Activated CD8-positive, alpha-beta memory T cell treated with anti-CD3 and anti-CD28 coated beads, Interleukin-2, amount 10 ng/mL, durations not matched to agents 7 days and 5 days (primary cell): ENCODE data around the gene ESR2. TPM values are rescaled to one million over a fixed set of nuclear protein-coding genes. Genes with fewer than 3 reads are reported as not detected.

Experiments used
- ATAC-seq: fragments of 150-1000 bp; cut with Tn5 transposase; one replicate; pipeline ENCODE4 v1.10.0; 2021; ENCODE audit warnings: moderate library complexity
- CTCF ChIA-PET: fragments of 350-600 bp; sonication (Branson Sonifier 250); formaldehyde crosslinking; loops from one replicate; lab custom pipeline; 2021; ENCODE audit warnings: antibody characterized with exemption; lab: Charles Lee
- DNase-seq: peaks from one replicate; pipeline ENCODE4 v3.0.0-alpha.2; 2020
- H3K27ac Mint-ChIP-seq: one replicate; pipeline ENCODE4 v1.8.0; 2021; ENCODE audit warnings: mild to moderate bottlenecking, mixed read lengths
- H3K27me3 Mint-ChIP-seq: one replicate; pipeline ENCODE4 v1.8.0; 2021; ENCODE audit warnings: mixed read lengths
- H3K36me3 Mint-ChIP-seq: one replicate; pipeline ENCODE4 v1.8.0; 2021; ENCODE audit warnings: mild to moderate bottlenecking, mixed read lengths
- H3K4me1 Mint-ChIP-seq: one replicate; pipeline ENCODE4 v1.8.0; 2021; ENCODE audit warnings: mixed read lengths
- H3K4me3 Mint-ChIP-seq: one replicate; pipeline ENCODE4 v1.8.0; 2021; ENCODE audit warnings: mild to moderate bottlenecking, moderate library complexity, mixed read lengths
- H3K9me3 Mint-ChIP-seq: one replicate; pipeline ENCODE4 v1.8.0; 2022; ENCODE audit warnings: low read depth, mixed read lengths
- total RNA-seq, 2 experiments: library from RNA; stranded (reverse); gene quantifications; one replicate each; pipeline ENCODE4 v1.2.3, GENCODE V29; 2021

The ESR2 gene
- total RNA-seq, 2 experiments from 2014 or later = 0.15 to 0.49 TPM

DNA sequence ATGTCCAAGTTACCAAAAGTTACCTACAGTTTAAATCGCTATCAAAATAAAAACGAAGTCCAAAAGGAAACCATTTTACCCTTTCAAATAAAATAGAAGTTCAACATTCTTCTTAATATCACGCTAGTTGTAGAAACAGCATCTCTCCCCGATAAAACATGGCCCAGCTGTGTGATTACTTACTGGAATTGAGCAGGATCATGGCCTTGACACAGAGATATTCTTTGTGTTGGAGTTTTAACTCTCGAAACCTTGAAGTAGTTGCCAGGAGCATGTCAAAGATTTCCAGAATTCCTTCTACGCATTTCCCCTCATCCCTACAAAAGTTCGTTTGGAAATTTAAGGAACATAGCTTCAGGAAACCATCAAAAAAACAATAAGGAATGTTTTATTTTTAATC is 44.8 kb downstream of the ESR2 start:
- ATAC-seq = no peak
- Mint-ChIP-seq H3K36me3 (no peaks in the 10 kb centered on the region), H3K27me3 (peaks cover 20% of the 10 kb centered on the region), H3K9me3 (no peaks in the 10 kb centered on the region), H3K27ac (no peak overlapping the region), H3K4me1 (no peaks in the 10 kb centered on the region), H3K4me3 (no peak overlapping the region)
- CTCF ChIA-PET = no interaction called here
- DNase-seq = no peak

DNA sequence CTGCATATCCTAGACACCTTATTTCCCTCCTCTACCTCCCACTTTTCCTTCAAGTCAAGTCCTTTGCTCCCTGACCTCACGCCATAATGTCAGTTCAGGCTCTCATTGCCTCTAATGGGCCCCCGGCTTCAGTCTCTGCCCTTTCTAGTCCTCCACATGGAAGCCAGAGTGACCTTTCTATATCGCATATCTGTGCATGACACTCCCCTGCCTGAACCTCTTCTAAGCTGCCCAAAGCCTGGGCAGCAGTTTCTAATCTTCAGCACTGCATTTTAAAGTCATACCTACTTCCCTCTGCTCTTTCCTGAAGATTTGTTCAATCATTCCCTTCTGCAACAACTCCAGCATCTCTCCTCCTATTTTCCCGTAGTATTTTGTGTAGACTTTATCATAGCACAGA is 45.5 kb downstream of the ESR2 start:
- H3K9me3 Mint-ChIP-seq = no peaks in the 10 kb centered on the region
- no peak overlapping the region for H3K4me3 Mint-ChIP-seq
- no peaks in the 10 kb centered on the region for H3K36me3 Mint-ChIP-seq
- no peak overlapping the region for H3K27ac Mint-ChIP-seq
- H3K4me1 Mint-ChIP-seq = no peaks in the 10 kb centered on the region
- DNase-seq (no peak), ATAC-seq (no peak)
- H3K27me3 Mint-ChIP-seq = peaks cover 20% of the 10 kb centered on the region
- CTCF ChIA-PET = no interaction called here

DNA sequence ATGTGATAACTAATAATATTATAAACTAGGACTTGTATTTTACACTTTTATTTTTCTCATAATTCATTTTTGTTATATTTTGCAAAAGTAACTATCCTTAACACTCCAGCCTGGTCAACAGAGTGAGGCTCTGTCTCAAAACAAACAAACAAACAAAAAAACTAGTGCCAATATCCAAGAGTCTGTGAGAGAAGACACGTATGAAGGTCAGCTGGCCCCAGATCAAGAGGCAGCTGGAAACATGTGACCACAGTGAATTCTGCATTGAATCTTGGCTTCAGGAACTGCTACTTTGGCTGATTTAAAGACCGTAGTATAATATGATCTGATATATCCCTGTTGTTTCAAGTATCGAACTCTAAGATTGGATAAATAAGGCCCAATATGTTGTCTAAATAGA is 47.0 kb downstream of the ESR2 start:
- CTCF ChIA-PET = interaction anchor here (0.6 kb wide), 1 partner anchor 166 kb away, joined by 3 read pairs; no protein-coding TSS in a partner anchor
- H3K27ac Mint-ChIP-seq = no peak overlapping the region
- no peaks in the 10 kb centered on the region for H3K36me3 Mint-ChIP-seq
- no peak overlapping the region for H3K4me3 Mint-ChIP-seq
- no peaks in the 10 kb centered on the region for H3K4me1 Mint-ChIP-seq
- no peak for DNase-seq
- ATAC-seq = no peak
- H3K27me3 Mint-ChIP-seq = peaks cover 26% of the 10 kb centered on the region
- no peaks in the 10 kb centered on the region for H3K9me3 Mint-ChIP-seq

DNA sequence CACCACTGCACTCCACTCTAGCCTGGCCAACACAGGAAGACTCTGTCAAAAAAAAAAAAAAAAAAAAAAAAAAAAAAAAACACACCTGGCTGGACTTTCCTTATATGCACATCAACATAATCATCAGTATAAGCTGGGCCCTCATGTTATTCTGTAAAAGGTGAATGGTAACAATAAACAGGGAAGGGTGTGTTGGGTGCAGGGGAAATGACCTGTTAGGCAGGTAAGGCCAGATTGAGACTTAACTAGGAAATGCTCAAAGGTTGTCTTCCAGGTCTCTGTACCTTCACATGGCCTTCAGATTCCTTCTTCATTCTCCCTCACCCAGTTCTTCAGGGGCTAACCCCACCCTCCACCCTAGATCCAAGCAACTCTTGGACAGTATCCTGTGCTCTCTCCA is 47.5 kb downstream of the ESR2 start:
- peaks cover 29% of the 10 kb centered on the region for H3K27me3 Mint-ChIP-seq
- H3K9me3 Mint-ChIP-seq = no peaks in the 10 kb centered on the region
- DNase-seq = no peak
- CTCF ChIA-PET = interaction anchor here (0.6 to 0.7 kb wide), 2 partner anchors 9 to 166 kb away, joined by 3 to 4 read pairs; no protein-coding TSS in a partner anchor
- no peak overlapping the region for H3K27ac Mint-ChIP-seq
- ATAC-seq = no peak
- H3K4me1 Mint-ChIP-seq = no peaks in the 10 kb centered on the region
- H3K4me3 Mint-ChIP-seq = no peak overlapping the region
- H3K36me3 Mint-ChIP-seq = no peaks in the 10 kb centered on the region

DNA sequence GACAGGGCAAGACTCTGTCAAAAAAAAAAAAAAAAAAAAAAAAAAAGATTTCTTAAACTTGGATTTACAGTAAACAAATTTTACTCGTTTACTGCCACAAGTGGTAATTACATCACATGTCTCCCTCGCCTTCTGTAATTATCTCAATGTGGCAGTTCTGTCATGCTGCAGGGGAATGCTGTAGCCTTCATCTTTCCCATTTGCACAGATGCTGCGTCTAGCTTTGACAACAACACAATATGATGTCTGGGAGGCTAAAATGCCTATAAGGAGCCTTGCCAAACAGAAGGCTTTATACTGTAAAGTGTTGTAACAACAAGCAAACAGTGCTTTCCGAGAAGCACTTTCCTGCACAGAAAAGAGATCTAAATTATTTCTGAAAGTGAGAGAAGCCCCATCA is 48.7 kb downstream of the ESR2 start:
- Mint-ChIP-seq H3K27ac (no peak overlapping the region), H3K4me1 (no peaks in the 10 kb centered on the region), H3K4me3 (no peak overlapping the region), H3K36me3 (no peaks in the 10 kb centered on the region), H3K9me3 (no peaks in the 10 kb centered on the region), H3K27me3 (peaks cover 30% of the 10 kb centered on the region)
- no peak for ATAC-seq
- no peak for DNase-seq
- CTCF ChIA-PET = no interaction called here

DNA sequence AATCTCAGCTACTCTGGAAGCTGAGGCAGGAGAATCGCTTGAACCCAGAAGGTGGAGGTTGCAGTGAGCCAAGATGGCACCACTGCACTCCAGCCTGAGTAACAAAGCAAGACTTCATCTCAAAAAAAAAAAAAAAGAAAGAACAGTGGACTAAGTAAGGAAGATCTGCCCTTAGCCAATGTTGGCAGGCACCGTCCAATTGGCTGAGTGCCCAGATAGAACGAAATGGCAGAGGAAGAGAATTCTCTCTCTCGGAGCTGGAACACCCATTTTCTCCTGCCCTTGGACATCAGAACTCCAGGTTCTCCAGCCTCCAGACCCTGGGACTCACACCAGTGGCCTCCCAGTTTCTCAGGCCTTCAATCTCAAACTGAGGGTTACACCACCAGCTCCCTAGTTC is 49.9 kb downstream of the ESR2 start:
- DNase-seq (no peak), ATAC-seq (no peak)
- H3K27ac Mint-ChIP-seq = no peak overlapping the region
- no peaks in the 10 kb centered on the region for H3K9me3 Mint-ChIP-seq
- H3K36me3 Mint-ChIP-seq = no peaks in the 10 kb centered on the region
- H3K27me3 Mint-ChIP-seq = peaks cover 28% of the 10 kb centered on the region
- CTCF ChIA-PET = interaction anchor here (0.7 kb wide), 1 partner anchor 412 kb away, joined by 3 read pairs; no protein-coding TSS in a partner anchor
- H3K4me3 Mint-ChIP-seq = no peak overlapping the region
- no peaks in the 10 kb centered on the region for H3K4me1 Mint-ChIP-seq

DNA sequence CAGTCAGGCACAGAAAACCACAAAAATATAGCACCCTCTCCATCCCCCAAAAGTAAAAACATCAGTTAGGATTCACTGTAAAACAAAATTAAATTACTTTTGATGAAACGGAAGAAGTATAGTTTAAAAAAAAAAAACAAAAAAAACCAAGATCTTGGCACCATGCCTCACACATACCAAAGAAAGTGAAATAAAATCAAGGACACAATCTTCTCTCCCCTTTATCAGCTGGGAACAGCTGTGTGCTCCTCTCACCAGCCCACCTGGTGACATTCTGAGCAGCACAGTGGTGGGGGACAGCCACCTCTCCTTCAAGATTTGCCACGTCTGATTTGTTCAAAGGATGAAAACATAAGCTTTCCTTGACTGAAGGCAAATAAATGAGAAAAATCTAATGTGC is 55.5 kb downstream of the ESR2 start:
- ATAC-seq = no peak
- no peaks in the 10 kb centered on the region for H3K9me3 Mint-ChIP-seq
- H3K27ac Mint-ChIP-seq = no peak overlapping the region
- H3K36me3 Mint-ChIP-seq = no peaks in the 10 kb centered on the region
- peaks cover 24% of the 10 kb centered on the region for H3K27me3 Mint-ChIP-seq
- DNase-seq = no peak
- no peak overlapping the region for H3K4me3 Mint-ChIP-seq
- H3K4me1 Mint-ChIP-seq = peaks cover 1% of the 10 kb centered on the region
- CTCF ChIA-PET = no interaction called here

DNA sequence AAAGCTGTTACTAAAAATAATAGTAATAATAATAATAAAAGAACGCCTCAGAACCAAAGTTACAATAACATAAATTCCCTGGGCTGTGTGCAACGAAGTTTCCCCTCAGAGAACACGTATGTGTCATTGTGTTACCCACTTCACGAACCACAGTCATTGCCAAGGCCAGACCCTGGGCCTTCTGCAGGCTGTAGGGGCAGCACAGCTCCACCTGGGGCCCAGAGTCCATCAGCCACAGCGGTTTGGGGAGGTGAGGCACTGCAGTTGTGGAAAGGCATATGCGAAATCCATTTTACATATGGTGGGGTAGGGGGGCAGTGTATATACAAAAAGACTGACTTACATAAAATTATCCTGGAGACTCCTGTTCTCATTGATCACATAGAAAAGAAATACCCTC is 56.1 kb downstream of the ESR2 start:
- DNase-seq (no peak), ATAC-seq (no peak)
- H3K4me3 Mint-ChIP-seq = no peak overlapping the region
- H3K27ac Mint-ChIP-seq = no peak overlapping the region
- no peaks in the 10 kb centered on the region for H3K9me3 Mint-ChIP-seq
- CTCF ChIA-PET = no interaction called here
- H3K4me1 Mint-ChIP-seq = peaks cover 5% of the 10 kb centered on the region
- peaks cover 23% of the 10 kb centered on the region for H3K27me3 Mint-ChIP-seq
- no peaks in the 10 kb centered on the region for H3K36me3 Mint-ChIP-seq

DNA sequence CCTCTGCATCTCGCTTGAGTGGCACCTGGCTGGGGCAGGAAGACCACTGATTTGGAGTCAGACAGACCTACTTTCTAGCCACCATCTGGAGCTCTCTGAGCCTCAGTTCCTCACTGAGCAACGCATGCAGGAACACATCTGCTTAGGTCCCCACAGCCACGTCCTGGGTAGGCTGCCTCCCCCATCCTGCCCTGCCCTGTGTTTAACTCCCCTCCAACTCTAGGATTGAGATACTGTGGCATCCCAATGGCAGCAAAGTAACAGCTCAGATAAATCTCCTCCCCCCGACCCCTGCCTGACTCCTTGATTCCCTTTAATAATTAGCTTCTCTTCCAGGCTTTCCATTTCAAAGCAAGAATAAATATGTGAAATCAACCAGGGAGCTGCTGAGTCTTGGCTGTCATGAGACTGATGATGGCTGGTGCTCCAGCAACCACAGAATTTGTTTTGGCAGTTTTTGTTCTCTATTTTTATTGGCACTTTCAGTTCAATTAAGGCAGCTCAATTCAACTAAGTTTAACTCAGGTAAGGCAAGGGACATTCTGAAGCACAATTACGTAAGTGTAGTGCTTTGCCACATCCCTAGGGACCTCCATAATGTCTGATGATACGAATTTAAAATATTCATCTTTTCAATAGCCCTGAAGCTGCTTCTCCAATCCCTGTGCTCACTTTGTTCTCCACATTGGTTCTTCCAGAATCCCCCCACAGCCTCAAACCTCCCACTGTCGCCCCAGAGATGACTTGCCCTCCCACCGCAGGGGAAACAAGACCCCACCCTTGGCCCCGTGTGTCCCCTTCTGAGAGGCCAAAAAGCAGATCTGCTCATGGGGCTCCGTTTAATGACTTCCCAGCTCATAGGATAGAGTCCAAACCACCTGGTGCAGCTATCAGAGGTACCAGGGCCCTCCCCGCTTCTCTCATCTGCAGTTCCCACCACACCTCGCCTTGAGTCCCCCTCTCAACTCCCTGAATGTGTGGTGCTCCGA is 58.2 kb downstream of the ESR2 start:
- no peak overlapping the region for H3K4me3 Mint-ChIP-seq
- ATAC-seq (no peak), DNase-seq (no peak)
- H3K4me1 Mint-ChIP-seq = peaks cover 15% of the 10 kb centered on the region
- peaks cover 1% of the 10 kb centered on the region for H3K36me3 Mint-ChIP-seq
- peaks cover 8% of the 10 kb centered on the region for H3K27me3 Mint-ChIP-seq
- CTCF ChIA-PET = interaction anchor here (0.6 kb wide), 1 partner anchor 461 kb away, joined by 3 read pairs; no protein-coding TSS in a partner anchor
- no peak overlapping the region for H3K27ac Mint-ChIP-seq
- H3K9me3 Mint-ChIP-seq = no peaks in the 10 kb centered on the region

DNA sequence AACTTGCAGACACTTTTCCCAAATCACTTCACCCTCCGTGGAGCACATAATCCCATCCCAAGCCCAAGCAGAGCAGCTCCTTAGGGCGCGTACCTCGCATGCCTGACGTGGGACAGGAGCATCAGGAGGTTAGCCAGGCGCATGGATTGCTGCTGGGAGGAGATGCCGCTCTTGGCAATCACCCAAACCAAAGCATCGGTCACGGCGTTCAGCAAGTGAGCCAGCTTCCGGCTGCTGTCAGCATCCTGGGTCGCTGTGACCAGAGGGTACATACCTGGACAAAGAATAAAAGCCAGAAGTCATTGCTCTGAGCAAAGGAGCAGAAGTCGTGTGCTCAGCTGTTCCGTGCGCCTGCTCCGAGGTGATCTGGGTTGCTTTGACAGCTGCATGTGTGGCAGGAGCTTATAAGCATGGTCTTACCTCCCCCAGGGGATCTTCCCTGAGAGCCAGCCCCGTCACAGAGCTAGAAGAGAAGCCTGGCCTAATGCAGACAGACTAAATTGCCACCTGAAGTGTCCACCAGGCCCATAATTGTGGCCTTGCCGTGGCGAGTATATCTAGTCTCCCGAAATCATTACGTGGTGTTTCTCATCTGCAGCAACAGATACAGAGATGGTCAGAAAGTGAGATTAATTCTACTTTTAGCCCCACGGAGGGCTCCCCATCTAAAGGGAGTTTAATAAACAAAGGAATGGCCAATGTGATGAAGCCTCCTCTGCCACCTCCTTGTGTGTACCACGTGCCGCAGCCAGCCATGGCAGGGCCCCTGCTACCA is 59.1 kb downstream of the ESR2 start:
- H3K4me3 Mint-ChIP-seq = no peak overlapping the region
- H3K36me3 Mint-ChIP-seq = peaks cover 1% of the 10 kb centered on the region
- no peak for ATAC-seq
- no peak for DNase-seq
- peaks cover 15% of the 10 kb centered on the region for H3K4me1 Mint-ChIP-seq
- H3K27ac Mint-ChIP-seq = no peak overlapping the region
- peaks cover 6% of the 10 kb centered on the region for H3K27me3 Mint-ChIP-seq
- H3K9me3 Mint-ChIP-seq = no peaks in the 10 kb centered on the region
- CTCF ChIA-PET = interaction anchor here (1.2 kb wide), 1 partner anchor 67 kb away, joined by 3 read pairs; no protein-coding TSS in a partner anchor

DNA sequence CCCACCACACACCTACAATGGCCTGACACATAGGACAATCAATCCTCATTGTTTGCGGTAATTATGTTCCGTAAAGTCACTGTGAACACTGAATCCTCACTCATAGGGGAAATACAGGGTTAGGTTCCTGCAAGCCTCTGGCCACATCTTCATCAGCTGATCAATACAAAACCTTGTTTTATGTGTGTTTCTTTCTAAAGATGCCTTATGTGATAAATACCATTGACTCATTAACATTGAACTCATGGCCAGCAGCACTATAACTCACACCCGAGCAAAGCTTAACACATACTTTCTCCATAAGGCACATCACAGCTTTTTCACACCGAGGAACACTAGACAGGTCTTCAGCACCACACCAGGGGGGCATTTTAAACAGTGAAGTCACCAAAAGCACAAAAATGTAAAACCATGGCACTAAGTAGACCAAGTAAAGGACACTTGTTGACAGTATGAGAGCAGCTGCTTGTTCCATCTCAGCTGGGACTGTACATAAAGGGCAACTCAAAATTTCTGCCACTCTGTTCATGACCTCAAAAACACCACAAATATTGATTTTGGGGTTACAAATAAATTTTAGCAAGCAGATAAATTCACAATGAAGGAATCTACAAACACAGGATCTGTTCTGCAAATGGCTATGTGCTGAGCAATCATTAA is 60.5 kb downstream of the ESR2 start:
- Mint-ChIP-seq H3K27ac (no peak overlapping the region), H3K4me3 (no peak overlapping the region), H3K36me3 (peaks cover 3% of the 10 kb centered on the region), H3K4me1 (peaks cover 15% of the 10 kb centered on the region), H3K27me3 (peaks cover 2% of the 10 kb centered on the region), H3K9me3 (no peaks in the 10 kb centered on the region)
- no peak for DNase-seq
- CTCF ChIA-PET = interaction anchor here (1.2 kb wide), 1 partner anchor 68 kb away, joined by 3 read pairs; no protein-coding TSS in a partner anchor
- ATAC-seq = no peak

DNA sequence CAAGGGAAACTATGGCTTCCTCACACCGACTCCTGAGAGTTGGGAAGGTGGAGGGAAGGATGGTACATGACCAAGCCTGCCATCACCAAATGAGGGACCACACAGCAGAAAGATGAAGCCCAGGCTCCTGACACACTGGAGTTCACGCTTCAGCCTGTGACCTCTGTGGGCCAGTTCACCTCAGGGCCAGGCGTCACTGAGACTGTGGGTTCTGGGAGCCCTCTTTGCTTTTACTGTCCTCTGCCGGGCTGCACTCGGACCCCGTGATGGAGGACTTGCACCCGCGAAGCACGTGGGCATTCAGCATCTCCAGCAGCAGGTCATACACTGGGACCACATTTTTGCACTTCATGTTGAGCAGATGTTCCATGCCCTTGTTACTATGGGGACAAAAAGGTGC is 61.2 kb downstream of the ESR2 start:
- ATAC-seq = no peak
- Mint-ChIP-seq H3K4me1 (peaks cover 15% of the 10 kb centered on the region), H3K4me3 (no peak overlapping the region), H3K27me3 (peaks cover 2% of the 10 kb centered on the region), H3K36me3 (peaks cover 4% of the 10 kb centered on the region), H3K27ac (no peak overlapping the region), H3K9me3 (no peaks in the 10 kb centered on the region)
- CTCF ChIA-PET = no interaction called here
- DNase-seq = no peak
